GDM1 (cell line): ENCODE measurements around the gene CMBL.

Source experiments
- DNase-seq: peaks from one replicate; lab custom pipeline; 2025; lab: John Stamatoyannopoulos, UW

The CMBL gene

GRCh38 chr5:10310066-10310779, 2.5 kb upstream of the CMBL start:
- DNase-seq: no peak

GRCh38 chr5:10308844-10309243, 1.1 kb upstream of the CMBL start:
- DNase-seq: no peak

- no peak for DNase-seq
Measured at GRCh38 chr5:10306806-10307205, 896 bp downstream of the CMBL start.

- DNase-seq: no peak
Measured at GRCh38 chr5:10306114-10306513, 1.6 kb downstream of the CMBL start.

GRCh38 chr5:10304932-10305331, 2.8 kb downstream of the CMBL start:
- DNase-seq: no peak

GRCh38 chr5:10303699-10304170, 4.0 kb downstream of the CMBL start:
- no peak for DNase-seq

- DNase-seq: no peak
Measured at GRCh38 chr5:10303201-10303600, 4.5 kb downstream of the CMBL start.

GRCh38 chr5:10301842-10302610, 5.7 kb downstream of the CMBL start:
- no peak for DNase-seq

- no peak for DNase-seq
Measured at GRCh38 chr5:10301266-10301665, 6.4 kb downstream of the CMBL start.

- DNase-seq: no peak
Measured at GRCh38 chr5:10300246-10300645, 7.5 kb downstream of the CMBL start.

GRCh38 chr5:10297646-10298204, 10.0 kb downstream of the CMBL start:
- DNase-seq: no peak

GRCh38 chr5:10295619-10296326, 11.9 kb downstream of the CMBL start:
- no peak for DNase-seq

GRCh38 chr5:10293907-10294662, 13.6 kb downstream of the CMBL start:
- no peak for DNase-seq

GRCh38 chr5:10291692-10292339, 15.9 kb downstream of the CMBL start:
- DNase-seq: no peak

GRCh38 chr5:10290438-10290837, 17.3 kb downstream of the CMBL start:
- DNase-seq: no peak

GRCh38 chr5:10289991-10290390, 17.7 kb downstream of the CMBL start:
- no peak for DNase-seq

- no peak for DNase-seq
Measured at GRCh38 chr5:10289353-10289752, 18.3 kb downstream of the CMBL start.

GRCh38 chr5:10288592-10289219, 19.0 kb downstream of the CMBL start:
- no peak for DNase-seq

- DNase-seq: no peak
Measured at GRCh38 chr5:10286862-10287227, 20.9 kb downstream of the CMBL start.

- no peak for DNase-seq
Measured at GRCh38 chr5:10286162-10286861, 21.4 kb downstream of the CMBL start.
